NCI-H1048 (cell line): ENCODE results near the gene CLCNKA.
"Not testable (repeated sequence)": the region's sequence is repeated elsewhere in the genome, so short reads cannot be mapped to it uniquely, and the experiment has no call there.

Experiments used
- DNase-seq: peaks from one replicate; lab custom pipeline; 2025; lab: John Stamatoyannopoulos, UW

CLCNKA gene

GRCh38 chr1:16021681-16022080, at the start of gene CLCNKA:
Gene CLCNKA (plus strand): TSS chr1:16022036. CDS start chr1:16022620, 584 bp downstream.
- DNase-seq, result no peak

- DNase-seq, result no peak
Observed at GRCh38 chr1:15972409-15972808, 49.4 kb upstream of the CLCNKA start.

GRCh38 chr1:15973772-15974171, 48.1 kb upstream of the CLCNKA start:
- DNase-seq, result no peak

GRCh38 chr1:15974855-15975254, 47.0 kb upstream of the CLCNKA start:
- no peak for DNase-seq

- DNase-seq, result no peak
Observed at GRCh38 chr1:15975358-15975804, 46.5 kb upstream of the CLCNKA start.

- peak; percentile 92 for DNase-seq
Observed at GRCh38 chr1:15975805-15976680, 45.8 kb upstream of the CLCNKA start, which contains the start of gene ZBTB17. Gene ZBTB17 (minus strand): TSS chr1:15976101. CDS start chr1:15948495, 27,606 bp downstream.

- DNase-seq, result not testable (repeated sequence)
Observed at GRCh38 chr1:15977947-15978346, 43.9 kb upstream of the CLCNKA start.

- DNase-seq, result no peak
Observed at GRCh38 chr1:15981679-15982078, 40.2 kb upstream of the CLCNKA start.

- no peak for DNase-seq
Observed at GRCh38 chr1:15983275-15983674, 38.6 kb upstream of the CLCNKA start.

- DNase-seq, result no peak
Observed at GRCh38 chr1:15985611-15986297, 36.1 kb upstream of the CLCNKA start.

- DNase-seq, result no peak
Observed at GRCh38 chr1:15988856-15989736, 32.7 kb upstream of the CLCNKA start.

- no peak for DNase-seq
Observed at GRCh38 chr1:15989776-15990175, 32.1 kb upstream of the CLCNKA start.

- no peak for DNase-seq
Observed at GRCh38 chr1:15991427-15992186, 30.2 kb upstream of the CLCNKA start.

- no peak for DNase-seq
Observed at GRCh38 chr1:15992187-15992553, 29.7 kb upstream of the CLCNKA start.

- no peak for DNase-seq
Observed at GRCh38 chr1:15992582-15993500, 29.0 kb upstream of the CLCNKA start.

GRCh38 chr1:15993666-15994065, 28.2 kb upstream of the CLCNKA start:
- DNase-seq, result no peak

- DNase-seq, result no peak
Observed at GRCh38 chr1:15994081-15994480, 27.8 kb upstream of the CLCNKA start.

- DNase-seq, result no peak
Observed at GRCh38 chr1:15994590-15995351, 27.1 kb upstream of the CLCNKA start.

GRCh38 chr1:15997076-15997585, 24.7 kb upstream of the CLCNKA start:
- no peak for DNase-seq
